Heart right ventricle (tissue), 16 donors: ENCODE results near the gene DENND4B. TPM values are rescaled to one million over a fixed set of nuclear protein-coding genes. Genes with fewer than 3 reads are reported as not detected.
A peak's percentile ranks its signal among the peaks of the same experiment; 100 is the strongest.

Experiments
- ATAC-seq, 8 donors: fragments of 200-7000 bp; cut with Tn5 transposase; one replicate each; pipeline ENCODE4 v1.9.1; 2020; ENCODE audit warnings: mild to moderate bottlenecking in 8 of 8, moderate library complexity in 8 of 8, moderate number of reproducible peaks in 1 of 8
- DNase-seq, 2 donors: peaks; one replicate each; pipeline ENCODE4 v3.0.0-alpha.2; 2020
- H3K27ac ChIP-seq, 10 donors: fragments of 200-600 bp; sonication (generic) in 2 of 10; one replicate each; pipeline versions ENCODE4 v1.5.0 to v1.8.0; 2020 to 2022; ENCODE audit warnings: mild to moderate bottlenecking in 3 of 10
- H3K27me3 ChIP-seq, 7 donors: fragments of 200-600 bp; one replicate each; pipeline ENCODE4 v1.8.0; 2021 to 2022; ENCODE audit warnings: mild to moderate bottlenecking in 2 of 7
- H3K36me3 ChIP-seq, 9 donors: fragments of 200-600 bp; sonication (generic) in 1 of 9; one replicate each; pipeline versions ENCODE4 v1.5.0 to v1.8.0; 2020 to 2022; ENCODE audit warnings: mild to moderate bottlenecking in 2 of 9
- H3K4me1 ChIP-seq, 9 donors: fragments of 200-600 bp; sonication (generic) in 1 of 9; one replicate each; pipeline versions ENCODE4 v1.5.0 to v1.8.0; 2020 to 2022; ENCODE audit warnings: mild to moderate bottlenecking in 4 of 9
- H3K4me3 ChIP-seq, 10 donors: fragments of 200-600 bp; sonication (generic) in 2 of 10; one replicate each; pipeline versions ENCODE4 v1.5.0 to v1.8.0; 2020 to 2022; ENCODE audit warnings: mild to moderate bottlenecking in 7 of 10, moderate library complexity in 2 of 10
- H3K9me3 ChIP-seq, 11 donors: fragments of 200-600 bp in 10 of 11; sonication (generic) in 2 of 11; one replicate each; pipeline versions ENCODE4 v1.5.0 to v1.8.0; 2013 to 2022; ENCODE audit warnings: mild to moderate bottlenecking in 2 of 11, control low read depth in 1 of 11, moderate library complexity in 1 of 11
- CTCF ChIP-seq, 9 donors: fragments of 200-600 bp; sonication (generic) in 2 of 9; IDR thresholded peaks; one replicate each; pipeline versions ENCODE4 v1.5.0 to v1.8.0; 2021 to 2022; ENCODE audit warnings: antibody characterized with exemption in 9 of 9, mild to moderate bottlenecking in 5 of 9, moderate library complexity in 1 of 9
- WGBS, 2 donors: extraction: QIAGEN DNeasy Blood & Tissue Kit; methylation state at CpG; one replicate each; pipeline ENCODE4 v1.1.7; 2013; ENCODE audit warnings: inconsistent platforms in 1 of 2; 5-methylcytosine and 5-hydroxymethylcytosine counted together
- intact Hi-C, 10 donors: fragments of 100-400 bp; cut with DNase I; formaldehyde crosslinking; loops; one replicate each; pipeline versions ENCODE4 v1.11.1 to v1.14.2; 2022
- polyA plus RNA-seq, 2 donors: library from polyadenylated mRNA; stranded (reverse); fragments of 200-250 nt; gene quantifications; one replicate each; pipeline ENCODE4 v1.2.3, GENCODE V29; 2013
- total RNA-seq, 10 donors: library from RNA; stranded (reverse); fragmentation: NEBNext Ultra II Directional in 3 of 10; extraction: Animal tissue kit (Norgen Biotek cat#: 25700) in 3 of 10; gene quantifications; one replicate each; pipeline versions ENCODE4 v1.2.1 to v1.2.4, GENCODE V29; 2021 to 2023
- donor health status: Arrhythmogenic right ventricular cardiomyopathy.
- donor health status: ischemic (EF 13 %, LVEDD 7.1; RV severe dilation, severe dysfunction).
- donor health status: healthy with polysubstance abuse.
- donor health status: DM: no; HTN: yes; CAD: no.
- donor health status: DM: no; HTN: no; CAD: no.
- donor health status: ischemic (EF 25% LVEDD 6.9; RV normal size, moderate dysfunction).
- donor health status: ischemic (EF 25% LVEDD 5.7; RV mildly dilated, moderate dysfunction).
- donor health status: healthy.
- donor health status: DM: yes; HTN: yes; CAD: no.
- donor health status: Ischemic cardiomyopathy.
- donor health status: ischemic (EF 35%, LVEDD 5.7; RV mildly dilated, moderate dysfunction).
- donor health status: nonischemic (EF 11% LVEDD 7.7; RV severe dilation, severe dysfunction).
- donor health status: DM: yes; HTN: yes; CAD: no.
- donor health status: PGD.
- donor health status: ischemic (EF 29% LVEDD 5.4; RV normal size, mild dysfunction).
- donor health status: nonischemic (EF 23%, LVEDD 6.1; RV moderate dilation, normal function).

Gene DENND4B
- total and polyA plus RNA-seq, 12 donors = 23.7 to 68.2 (median 39.0) TPM

GRCh38 chr1:153945795-153946621 is 510 bp downstream of the DENND4B start:
- Histone ChIP-seq H3K4me1 (peaks cover 5 to 44% (median 30%) of the 10 kb centered on the region in 9 donors), H3K9me3 (no peaks in the 10 kb centered on the region), H3K27me3 (no peaks in the 10 kb centered on the region), H3K36me3 (peaks cover 0 to 67% (median 29%) of the 10 kb centered on the region in 9 donors), H3K4me3 (peak overlapping the region; percentile 65 to 99 (median 91)), H3K27ac (peak overlapping the region; percentile 97 to 100 (median 100))
- whole genome bisulfite sequencing, 2 donors = 1% methylated on average over 52 to 95 of the region's 95 CpGs
- no peak for TF ChIP-seq CTCF (IDR thresholded peaks at IDR 0.05)
- ATAC-seq (peak; percentile 81 to 88 (median 86)), DNase-seq (peak; percentile 89 to 91)
- intact Hi-C loops = loop anchor here in 6 of 10 donors (1.0 to 10.0 kb wide), 7 partner anchors 23 to 151 kb away; partner anchors contain the start of gene GATAD2B (in 3 of the 6)

GRCh38 chr1:153945131-153945794 is 1.3 kb downstream of the DENND4B start:
- peaks cover 5 to 44% (median 30%) of the 10 kb centered on the region in 9 donors for H3K4me1 ChIP-seq
- DNase-seq (peak; percentile 65 to 86), ATAC-seq (peak; percentile 35 to 82 (median 72))
- peaks cover 0 to 67% (median 25%) of the 10 kb centered on the region in 9 donors for H3K36me3 ChIP-seq
- H3K27me3 ChIP-seq = no peaks in the 10 kb centered on the region
- intact Hi-C loops = loop anchor here in 6 of 10 donors (2.0 to 10.0 kb wide), 6 partner anchors 22 to 150 kb away; partner anchors contain the start of gene GATAD2B (in 3 of the 6)
- peak overlapping the region; percentile 97 to 100 (median 100) for H3K27ac ChIP-seq
- 25 to 27% methylated on average over 12 of the region's 12 CpGs for WGBS, 2 donors
- H3K9me3 ChIP-seq = no peaks in the 10 kb centered on the region
- H3K4me3 ChIP-seq = peak overlapping the region; percentile 65 to 99 (median 91)
- TF ChIP-seq CTCF (IDR thresholded peaks at IDR 0.05) = no peak

- WGBS, 2 donors = 62 to 73% methylated on average over 3 of the region's 3 CpGs
- Histone ChIP-seq H3K27ac (peak overlapping the region; percentile 97 to 100 (median 100)), H3K4me3 (peak overlapping the region in 9 of 10 donors; percentile 78 to 99 (median 91)), H3K36me3 (peaks cover 0 to 67% (median 24%) of the 10 kb centered on the region in 9 donors), H3K9me3 (no peaks in the 10 kb centered on the region), H3K4me1 (peaks cover 5 to 44% (median 30%) of the 10 kb centered on the region in 9 donors), H3K27me3 (no peaks in the 10 kb centered on the region)
- DNase-seq (no peak), ATAC-seq (peak in 1 of 8 donors; percentile 0)
- intact Hi-C loops = loop anchor here in 6 of 10 donors (2.0 to 10.0 kb wide), 6 partner anchors 22 to 150 kb away; partner anchors contain the start of gene GATAD2B (in 3 of the 6)
- TF ChIP-seq CTCF (IDR thresholded peaks at IDR 0.05) = no peak
These were observed 1.7 kb downstream of the DENND4B start for GRCh38 chr1:153944827-153945117.
